HG03521 (cell line): ENCODE measurements around the gene COLEC12.

ENCODE experiments used
- ATAC-seq: cut with Tn5 transposase; IDR thresholded peaks from one replicate; pipeline ENCODE4 v1.9.1; 2021; ENCODE audit warnings: mild to moderate bottlenecking, moderate library complexity; ENCODE audit not compliant: unreplicated experiment

The COLEC12 gene

DNA sequence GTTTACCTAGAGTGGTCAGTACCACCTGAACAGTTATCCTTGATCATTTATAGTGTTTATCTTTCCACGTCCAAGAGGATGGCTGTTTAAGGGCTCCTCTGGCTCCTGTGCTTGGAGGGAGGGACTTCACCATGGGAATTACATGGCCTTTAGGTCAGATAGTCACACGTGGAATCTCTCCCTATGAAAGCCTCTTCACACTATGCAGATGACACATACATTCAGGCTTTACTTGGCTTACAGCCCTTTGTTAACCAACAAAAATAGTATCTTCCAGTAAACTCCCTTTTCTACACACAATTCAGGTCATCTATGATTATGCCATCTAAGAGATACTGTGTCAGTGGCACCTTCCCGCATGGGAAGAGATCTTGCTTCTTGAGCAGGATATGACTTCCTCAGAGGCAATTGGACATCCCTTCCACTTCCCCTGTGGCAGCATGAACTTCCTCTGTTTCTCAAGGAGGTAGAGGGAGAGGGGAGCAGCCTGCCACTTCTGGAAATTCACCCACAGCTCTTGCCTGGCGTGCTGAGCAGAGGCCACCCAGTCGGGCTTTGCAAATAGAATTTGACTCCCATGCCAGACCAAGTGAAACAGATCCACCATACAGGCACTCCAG lies 53.5 kb downstream of the COLEC12 start:
- no peak for ATAC-seq

GRCh38 chr18:445055-445454 lies 55.4 kb downstream of the COLEC12 start:
- no peak for ATAC-seq

- no peak for ATAC-seq
Observed at GRCh38 chr18:438571-438970, 61.9 kb downstream of the COLEC12 start.

DNA sequence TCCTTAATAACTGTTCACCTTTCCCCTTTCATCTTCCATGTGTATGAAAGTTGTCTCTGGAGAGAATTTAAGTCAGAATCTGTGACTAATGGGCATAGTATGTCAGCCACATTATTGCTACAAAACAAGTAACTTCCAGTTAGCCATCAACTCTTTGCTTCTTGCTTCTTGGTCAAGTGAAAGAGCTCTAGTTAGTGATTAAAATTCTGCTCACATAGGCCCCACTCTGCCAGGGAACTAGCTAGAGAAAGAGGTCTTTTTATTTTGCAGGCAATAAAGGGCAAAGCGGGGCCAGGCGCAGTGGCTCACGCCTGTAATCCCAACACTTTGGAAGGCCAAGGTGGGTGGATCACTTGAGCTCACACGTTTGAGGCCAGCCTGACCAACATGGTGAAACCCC lies 64.6 kb downstream of the COLEC12 start:
- no peak for ATAC-seq

- no peak for ATAC-seq
Observed at GRCh38 chr18:434410-434809, 66.1 kb downstream of the COLEC12 start.

DNA sequence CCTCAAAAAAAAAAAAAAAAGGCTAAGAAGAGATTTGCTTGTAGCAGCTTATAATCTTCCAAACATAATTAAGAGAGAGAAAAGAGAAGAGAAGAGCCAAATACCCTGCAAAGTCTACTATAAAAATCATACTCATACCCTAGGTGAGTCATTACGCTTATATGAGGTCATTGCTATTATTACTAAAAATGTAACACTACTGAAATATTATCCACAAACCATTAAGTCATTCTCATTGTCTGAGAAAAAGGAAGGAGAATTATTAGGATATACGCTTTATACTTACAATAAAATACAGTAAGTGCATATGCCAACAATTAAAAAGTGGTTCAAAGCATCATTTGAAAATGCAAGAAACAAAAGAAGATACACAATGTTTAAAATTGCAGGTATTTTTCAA lies 66.5 kb downstream of the COLEC12 start:
- ATAC-seq = no peak

GRCh38 chr18:433298-433697 lies 67.2 kb downstream of the COLEC12 start:
- no peak for ATAC-seq

GRCh38 chr18:432791-433190 lies 67.7 kb downstream of the COLEC12 start:
- ATAC-seq = no peak

DNA sequence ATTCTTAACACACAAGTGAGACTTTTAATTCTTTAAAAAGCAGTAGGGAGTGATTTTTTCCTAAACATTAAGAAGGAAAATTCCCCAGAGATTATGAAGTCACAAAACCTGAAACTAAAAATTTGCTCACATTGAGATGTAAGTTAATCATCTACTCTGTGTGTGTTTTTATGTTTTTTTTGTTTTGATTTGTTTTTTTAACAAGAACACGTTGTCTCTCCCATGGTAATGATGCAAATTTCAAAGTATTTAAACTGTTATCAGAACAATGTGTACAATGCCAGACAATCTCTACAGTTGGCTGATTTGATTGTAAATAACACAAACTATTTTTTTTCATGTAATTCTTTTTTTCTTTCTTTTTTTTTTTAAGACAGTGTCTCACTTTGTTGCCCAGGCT lies 71.5 kb downstream of the COLEC12 start:
- ATAC-seq = no peak

- ATAC-seq = no peak
Observed at GRCh38 chr18:427005-427404, 73.5 kb downstream of the COLEC12 start.

DNA sequence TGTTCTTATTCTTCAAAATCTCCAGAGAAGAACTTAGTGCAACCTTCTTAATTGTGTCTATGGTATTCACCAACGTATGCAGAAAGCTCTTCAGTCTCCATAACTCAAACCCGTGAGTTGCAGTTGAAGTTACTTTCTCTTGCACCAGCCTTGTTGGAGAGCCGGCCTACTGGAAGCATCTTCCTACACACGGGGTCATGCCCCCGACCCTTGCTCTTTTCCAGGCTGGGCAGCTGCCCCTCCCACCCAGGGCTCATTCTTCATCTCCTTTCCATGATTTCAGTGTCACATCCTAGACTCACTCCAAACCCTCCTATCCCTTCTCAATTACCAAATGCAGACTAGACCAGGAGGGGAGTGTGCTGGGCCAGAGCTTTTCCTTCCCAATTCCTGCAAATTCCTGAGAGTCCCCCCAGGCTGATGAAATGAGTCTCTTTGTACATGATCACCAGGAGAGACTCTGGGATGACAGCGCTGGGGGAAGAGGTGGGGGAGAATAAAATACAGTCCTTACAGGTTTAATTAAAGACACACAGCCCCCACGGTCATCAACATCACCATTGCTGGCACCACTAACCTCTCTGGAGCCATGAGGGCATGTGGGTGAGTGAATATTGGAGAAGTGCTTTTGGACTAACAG lies 75.3 kb downstream of the COLEC12 start:
- ATAC-seq = no peak

DNA sequence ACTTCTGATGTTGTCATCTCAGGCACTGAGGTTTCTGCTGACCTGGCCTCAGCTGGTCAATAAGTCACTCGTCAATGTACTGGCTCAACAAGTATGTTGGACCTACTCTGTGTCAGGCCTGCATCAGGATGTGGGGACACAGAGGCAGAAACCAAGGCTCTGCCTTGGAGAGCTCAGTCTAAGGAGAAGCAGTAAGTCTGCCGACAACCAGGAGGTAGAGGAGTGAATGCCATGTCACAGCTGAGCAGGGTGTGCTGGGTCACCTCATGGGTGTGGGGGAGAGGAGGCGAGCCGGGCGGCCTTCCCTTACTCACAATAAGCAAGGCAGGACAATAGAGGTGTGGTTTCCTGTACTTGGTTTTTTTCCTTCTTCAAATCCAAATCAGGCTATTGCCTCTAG lies 75.8 kb downstream of the COLEC12 start:
- ATAC-seq = no peak

DNA sequence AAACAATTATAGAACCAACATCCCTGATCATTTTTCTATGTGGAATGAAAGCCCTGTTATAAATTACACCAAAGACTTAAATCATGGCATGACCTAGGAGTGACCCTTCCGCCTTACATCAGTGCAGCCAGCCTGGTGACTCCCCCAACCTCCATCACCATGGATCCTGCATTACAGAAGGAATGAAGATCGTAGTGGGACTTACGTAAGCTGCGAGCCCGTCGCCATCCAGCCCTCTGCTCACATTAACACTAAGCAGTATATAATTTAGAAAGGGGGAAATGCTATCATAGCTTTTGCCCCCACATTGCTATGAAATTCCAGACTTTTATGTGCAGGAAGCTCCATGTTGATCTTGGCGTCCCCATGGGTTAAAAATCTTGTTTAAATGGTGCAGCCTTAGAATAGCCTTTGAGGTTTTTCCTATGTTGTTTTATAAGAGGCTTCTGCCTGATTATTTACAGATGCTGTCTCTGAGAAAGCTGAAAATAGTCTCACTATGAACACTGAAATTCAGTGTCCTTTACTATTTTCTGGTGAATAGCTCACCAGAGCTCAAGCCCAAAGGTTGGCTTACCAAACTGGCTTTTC lies 76.3 kb downstream of the COLEC12 start:
- no peak for ATAC-seq

- no peak for ATAC-seq
Observed at GRCh38 chr18:422966-423365, 77.5 kb downstream of the COLEC12 start.

DNA sequence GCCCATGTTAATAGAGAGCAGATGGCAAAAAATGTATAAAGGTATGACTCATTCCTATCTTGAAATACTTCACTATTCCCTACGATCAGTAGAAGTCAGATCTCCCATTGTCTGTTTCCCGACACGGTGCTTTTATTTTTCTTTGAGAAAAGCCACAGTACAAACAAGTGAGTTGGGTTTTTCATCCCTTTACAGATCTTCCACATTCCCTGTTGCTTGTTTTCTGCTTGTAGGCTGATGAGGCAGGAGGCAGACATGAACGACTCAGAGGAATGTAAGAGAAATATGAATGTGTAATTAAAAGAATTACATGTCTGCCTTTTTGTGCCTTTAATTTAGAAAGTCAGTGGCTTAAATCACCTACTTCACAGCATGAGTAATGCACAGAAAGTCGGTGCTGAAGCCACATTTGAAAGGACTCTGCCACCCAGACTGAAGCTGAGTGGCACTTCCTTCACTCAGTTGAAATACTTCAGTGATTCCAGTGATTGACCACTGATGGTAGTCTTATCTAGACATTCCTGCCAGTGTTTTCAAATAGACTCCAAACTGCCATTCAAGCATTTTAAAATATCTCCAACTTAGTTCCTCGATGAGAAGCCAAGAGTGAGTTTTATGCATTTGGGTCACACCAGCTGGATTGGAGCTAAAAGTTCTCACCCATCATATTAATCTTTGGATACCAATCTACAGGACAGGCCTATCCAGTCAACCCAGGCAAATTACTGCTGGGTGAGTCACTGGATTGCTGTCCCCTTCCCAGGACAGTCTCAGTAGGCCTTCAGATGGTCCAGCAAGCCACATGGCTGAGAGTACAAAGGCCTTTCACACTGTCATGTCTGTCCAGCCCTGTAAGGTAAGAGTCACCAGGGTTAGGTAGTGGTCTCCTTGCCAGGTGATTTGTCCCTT lies 79.0 kb downstream of the COLEC12 start:
- ATAC-seq = no peak

DNA sequence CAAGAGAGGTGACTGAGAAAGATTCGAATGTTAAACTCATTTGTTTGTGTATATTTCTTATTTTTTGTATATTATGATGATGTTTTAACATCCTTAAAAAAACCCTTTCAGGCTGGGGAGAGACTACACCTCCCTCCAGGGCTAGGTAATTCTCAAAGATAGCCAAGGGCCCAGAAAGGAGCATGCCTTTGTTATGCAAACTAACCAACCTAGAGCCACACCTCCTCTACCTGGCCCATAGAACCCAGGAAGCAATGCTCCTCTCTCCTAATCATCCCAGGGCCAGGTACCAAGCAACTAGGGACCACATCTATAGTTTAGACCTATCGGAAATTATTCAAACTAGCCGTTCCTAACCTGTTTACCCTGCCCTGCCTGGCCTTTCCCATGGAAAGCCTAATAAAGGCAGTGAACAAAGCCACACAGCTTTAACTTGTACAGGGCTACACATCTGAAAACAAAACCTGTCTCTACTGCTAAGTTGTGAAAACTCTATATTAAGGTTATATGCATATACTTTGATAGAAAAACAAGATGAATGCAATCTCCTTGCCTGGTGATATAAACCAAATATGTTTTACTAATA lies 79.7 kb downstream of the COLEC12 start:
- ATAC-seq = no peak

- ATAC-seq = no peak
Observed at GRCh38 chr18:419541-420175, 80.8 kb downstream of the COLEC12 start.

DNA sequence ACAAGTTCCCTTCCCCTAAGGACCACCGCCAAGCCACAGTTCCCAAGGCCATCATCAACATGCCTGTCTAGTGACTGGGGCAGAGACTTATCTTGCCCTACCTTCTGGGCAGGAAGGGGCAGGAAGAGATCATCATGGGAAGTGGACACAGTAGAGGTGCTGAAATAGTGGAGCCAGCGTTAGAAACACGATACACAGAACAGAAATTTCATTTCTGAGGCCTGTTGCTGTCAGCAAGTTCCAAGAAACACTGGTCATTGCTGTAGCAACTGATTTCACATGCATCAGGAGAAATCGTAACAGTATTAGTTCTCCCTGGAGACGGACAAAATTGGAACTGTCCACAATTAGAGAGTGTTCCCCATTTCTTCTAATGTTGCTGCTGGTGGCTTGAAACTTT lies 83.0 kb downstream of the COLEC12 start:
- no peak for ATAC-seq

DNA sequence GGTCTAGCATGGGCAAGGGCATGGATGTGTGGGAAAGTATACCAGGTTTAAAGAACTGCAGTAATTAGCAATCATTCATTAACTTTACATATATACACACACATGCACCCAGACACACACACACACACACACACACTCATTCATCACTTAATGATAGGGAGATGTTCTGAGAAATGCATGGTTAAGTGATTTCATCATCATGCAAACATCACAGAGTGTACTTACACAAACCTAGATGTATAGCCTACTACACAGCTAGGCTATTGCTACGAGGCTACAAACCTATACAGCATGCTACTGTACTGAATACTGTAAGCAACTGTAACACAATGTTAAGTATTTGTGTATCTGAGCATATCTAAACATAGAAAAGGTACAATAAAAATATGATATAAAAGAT lies 83.6 kb downstream of the COLEC12 start:
- ATAC-seq = no peak
